NCI-H2227 (cell line): ENCODE results near the gene PLIN1.

Experiments used
- DNase-seq: peaks from one replicate; lab custom pipeline; 2025; ENCODE audit not compliant: unreplicated experiment; lab: John Stamatoyannopoulos, UW

Gene PLIN1

GRCh38 chr15:89654847-89655805, 24.0 kb downstream of the PLIN1 start, which contains the start of gene KIF7:
KIF7 (minus strand) TSS chr15:89655467; CDS start chr15:89652930, 2,537 bp downstream.
- DNase-seq = peak; percentile 86

- DNase-seq = no peak
Observed at GRCh38 chr15:89654301-89654761, 24.8 kb downstream of the PLIN1 start.

GRCh38 chr15:89653578-89653977, 25.6 kb downstream of the PLIN1 start:
- no peak for DNase-seq

- DNase-seq = no peak
Observed at GRCh38 chr15:89652666-89653065, 26.5 kb downstream of the PLIN1 start.

- no peak for DNase-seq
Observed at GRCh38 chr15:89652131-89652530, 27.0 kb downstream of the PLIN1 start.

GRCh38 chr15:89649716-89650115, 29.5 kb downstream of the PLIN1 start:
- DNase-seq = no peak

- no peak for DNase-seq
Observed at GRCh38 chr15:89649013-89649625, 30.0 kb downstream of the PLIN1 start.

- no peak for DNase-seq
Observed at GRCh38 chr15:89648106-89649012, 30.8 kb downstream of the PLIN1 start.

- DNase-seq = no peak
Observed at GRCh38 chr15:89647191-89647851, 31.8 kb downstream of the PLIN1 start.

GRCh38 chr15:89646416-89647141, 32.6 kb downstream of the PLIN1 start:
- DNase-seq = no peak

- no peak for DNase-seq
Observed at GRCh38 chr15:89645680-89646079, 33.5 kb downstream of the PLIN1 start.

GRCh38 chr15:89642106-89642505, 37.1 kb downstream of the PLIN1 start:
- DNase-seq = no peak

- no peak for DNase-seq
Observed at GRCh38 chr15:89641053-89641452, 38.1 kb downstream of the PLIN1 start.

GRCh38 chr15:89640245-89640644, 38.9 kb downstream of the PLIN1 start:
- no peak for DNase-seq

GRCh38 chr15:89633585-89633984, 45.6 kb downstream of the PLIN1 start:
- DNase-seq = no peak

- no peak for DNase-seq
Observed at GRCh38 chr15:89632563-89633430, 46.4 kb downstream of the PLIN1 start.

- DNase-seq = no peak
Observed at GRCh38 chr15:89631902-89632264, 47.3 kb downstream of the PLIN1 start.

- no peak for DNase-seq
Observed at GRCh38 chr15:89630974-89631901, 47.9 kb downstream of the PLIN1 start.
